Osteoblast (primary cell): ENCODE measurements around the gene GPR108. TPM values are rescaled to one million over a fixed set of nuclear protein-coding genes. Genes with fewer than 3 reads are reported as not detected.

Source experiments
- DNase-seq: peaks from one replicate; pipeline ENCODE4 v3.0.0; 2011; ENCODE audit warnings: low spot score, mixed read lengths; ENCODE audit not compliant: insufficient read length; ENCODE audit errors: missing footprints
- H2AFZ ChIP-seq: 2 replicates; pipeline ENCODE4 v1.6.0; 2011; ENCODE audit warnings: mild to moderate bottlenecking, low read length
- H3K27ac ChIP-seq: 2 replicates; pipeline ENCODE4 v1.5.1; 2011; ENCODE audit warnings: mild to moderate bottlenecking, low read depth, low read length, moderate library complexity
- H3K27me3 ChIP-seq: 2 replicates; pipeline ENCODE4 v1.6.0; 2012; ENCODE audit warnings: mild to moderate bottlenecking, control low read depth, inconsistent platforms, low read length, moderate library complexity; ENCODE audit not compliant: insufficient read depth
- H3K36me3 ChIP-seq: 2 replicates; pipeline ENCODE4 v1.5.1; 2011; ENCODE audit warnings: mild to moderate bottlenecking, low read length, control low read depth, moderate library complexity; ENCODE audit not compliant: insufficient read depth
- H3K4me1 ChIP-seq: 2 replicates; pipeline ENCODE4 v1.5.1; 2011; ENCODE audit warnings: mild to moderate bottlenecking, low read length, control low read depth, moderate library complexity; ENCODE audit not compliant: insufficient read depth
- H3K4me2 ChIP-seq: 2 replicates; pipeline ENCODE4 v1.6.0; 2011; ENCODE audit warnings: mild to moderate bottlenecking, low read length; ENCODE audit not compliant: insufficient read depth
- H3K4me3 ChIP-seq: fragments of 200-600 bp; sonication (generic); 3 replicates; pipeline ENCODE4 v1.5.1; 2012; ENCODE audit warnings: mild to moderate bottlenecking, low read length, inconsistent platforms; ENCODE audit not compliant: insufficient read depth
- H3K79me2 ChIP-seq: 2 replicates; pipeline ENCODE4 v1.6.0; 2012; ENCODE audit warnings: mild to moderate bottlenecking, low read length, control low read depth, inconsistent platforms; ENCODE audit not compliant: insufficient read depth
- H3K9me3 ChIP-seq: 2 replicates; pipeline ENCODE4 v1.5.1; 2011; ENCODE audit warnings: low read depth, low read length, control low read depth
- H4K20me1 ChIP-seq: 2 replicates; pipeline ENCODE4 v1.6.0; 2012; ENCODE audit warnings: mild to moderate bottlenecking, low read length, control low read depth; ENCODE audit not compliant: insufficient read depth
- total RNA-seq: library from RNA; depleted of rRNA; stranded (reverse); fragments of >200 nt; gene quantifications from 2 replicates; pipeline ENCODE4 v1.2.3, GENCODE V29; 2012
- TF ChIP-seq, protein P1 (sequence below): IDR thresholded peaks from 2 replicates; pipeline ENCODE4 v1.5.1; 2011; ENCODE audit warnings: mild to moderate bottlenecking, low read depth, low read length, moderate library complexity; ENCODE audit errors: extremely low read depth

The GPR108 gene
- total RNA-seq, 1 donor: 42.3 TPM

- Histone ChIP-seq H3K79me2 (no peaks in the 10 kb centered on the region), H3K36me3 (no peaks in the 10 kb centered on the region), H3K27me3 (no peaks in the 10 kb centered on the region), H2AFZ (no peak overlapping the region), H3K4me3 (no peak overlapping the region), H3K4me1 (peaks cover 1% of the 10 kb centered on the region), H3K9me3 (no peaks in the 10 kb centered on the region), H3K27ac (no peak overlapping the region), H4K20me1 (no peaks in the 10 kb centered on the region), H3K4me2 (no peak overlapping the region)
- DNase-seq: no peak
- TF ChIP-seq, protein P1, sequence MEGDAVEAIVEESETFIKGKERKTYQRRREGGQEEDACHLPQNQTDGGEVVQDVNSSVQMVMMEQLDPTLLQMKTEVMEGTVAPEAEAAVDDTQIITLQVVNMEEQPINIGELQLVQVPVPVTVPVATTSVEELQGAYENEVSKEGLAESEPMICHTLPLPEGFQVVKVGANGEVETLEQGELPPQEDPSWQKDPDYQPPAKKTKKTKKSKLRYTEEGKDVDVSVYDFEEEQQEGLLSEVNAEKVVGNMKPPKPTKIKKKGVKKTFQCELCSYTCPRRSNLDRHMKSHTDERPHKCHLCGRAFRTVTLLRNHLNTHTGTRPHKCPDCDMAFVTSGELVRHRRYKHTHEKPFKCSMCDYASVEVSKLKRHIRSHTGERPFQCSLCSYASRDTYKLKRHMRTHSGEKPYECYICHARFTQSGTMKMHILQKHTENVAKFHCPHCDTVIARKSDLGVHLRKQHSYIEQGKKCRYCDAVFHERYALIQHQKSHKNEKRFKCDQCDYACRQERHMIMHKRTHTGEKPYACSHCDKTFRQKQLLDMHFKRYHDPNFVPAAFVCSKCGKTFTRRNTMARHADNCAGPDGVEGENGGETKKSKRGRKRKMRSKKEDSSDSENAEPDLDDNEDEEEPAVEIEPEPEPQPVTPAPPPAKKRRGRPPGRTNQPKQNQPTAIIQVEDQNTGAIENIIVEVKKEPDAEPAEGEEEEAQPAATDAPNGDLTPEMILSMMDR: no peak
Observed at GRCh38 chr19:6680141-6680540, 57.2 kb downstream of the GPR108 start.

Other genes with a start within 250 kb of the GPR108 start
- gene TUBB4A, start 235.3 kb downstream of the GPR108 start, total RNA-seq: not detected in 2 replicates
- 12.7 and 16.6 TPM in 2 replicates for gene TNFSF9, start 206.6 kb downstream of the GPR108 start, total RNA-seq
- gene CD70, start 146.4 kb downstream of the GPR108 start, total RNA-seq: 0.29 TPM in 1 of 2 replicates, not detected in the other
- gene TNFSF14, start 67.4 kb downstream of the GPR108 start, total RNA-seq: not detected in 2 replicates
- gene C3, start 16.9 kb downstream of the GPR108 start, total RNA-seq: 5.0 and 14.1 TPM in 2 replicates
- gene TRIP10, start 2.1 kb upstream of the GPR108 start, total RNA-seq: 32.4 and 36.2 TPM in 2 replicates
- gene SH2D3A, start 29.9 kb upstream of the GPR108 start, total RNA-seq: not detected in 2 replicates
- 0.36 TPM in 1 of 2 replicates, not detected in the other for gene VAV1, start 35.1 kb upstream of the GPR108 start, total RNA-seq
- gene ADGRE1, start 150.0 kb upstream of the GPR108 start, total RNA-seq: not detected in 2 replicates